ENCODE results near the gene KRTAP10-9. TPM values are rescaled to one million over a fixed set of nuclear protein-coding genes. Genes with fewer than 3 reads are reported as not detected.
"Not testable (repeated sequence)": the region's sequence is repeated elsewhere in the genome, so short reads cannot be mapped to it uniquely, and the experiment has no call there.

KRTAP10-9 gene
- total RNA-seq, 8 experiments from 2014 or later: 0.18 to 1.0 (median 0.46) TPM; not detected in 3

GRCh38 chr21:44601091-44601490 is 25.8 kb upstream of the KRTAP10-9 start:
- H3K4me3 ChIP-seq; H3K27ac ChIP-seq; H3K4me1 ChIP-seq (replicated peaks in 1 of 2); in situ Hi-C loops (cut with MboI; ENCODE audit: low pct_unique_long_range_greater_than_20kb in 2 of 9, low sequenced_read_pairs in 9 of 9, unreplicated experiment in 9 of 9): not testable (repeated sequence)
- ATAC-seq (replicated peaks in 6 of 8): peak in 1 of 8 experiments; percentile 65
- WGBS, 10 experiments: no CpG with 5 or more reads among the region's 10 CpGs

GRCh38 chr21:44601596-44602462 is 25.1 kb upstream of the KRTAP10-9 start:
- no peaks in the 10 kb centered on the region for H3K4me1 ChIP-seq (replicated peaks in 1 of 2)
- peak in 1 of 8 experiments; percentile 28 for ATAC-seq (replicated peaks in 6 of 8)
- in situ Hi-C loops (cut with MboI; ENCODE audit: low pct_unique_long_range_greater_than_20kb in 2 of 9, low sequenced_read_pairs in 9 of 9, unreplicated experiment in 9 of 9): no loop called here
- H3K4me3 ChIP-seq: no peak overlapping the region
- 17 to 100% (median 73%) methylated on average over 1 to 8 of the region's 23 CpGs; no CpG with 5 or more reads in 2 of the 10 experiments for WGBS, 10 experiments
- no peak overlapping the region for H3K27ac ChIP-seq

- peak in 1 of 8 experiments; percentile 77 for ATAC-seq (replicated peaks in 6 of 8)
- 20 to 90% (median 80%) methylated on average over 1 to 2 of the region's 21 CpGs; no CpG with 5 or more reads in 7 of the 10 experiments for WGBS, 10 experiments
Observed at GRCh38 chr21:44602463-44602850, 24.4 kb upstream of the KRTAP10-9 start.

GRCh38 chr21:44603109-44603875 is 23.6 kb upstream of the KRTAP10-9 start:
- in situ Hi-C loops (cut with MboI; ENCODE audit: low pct_unique_long_range_greater_than_20kb in 2 of 9, low sequenced_read_pairs in 9 of 9, unreplicated experiment in 9 of 9): no loop called here
- WGBS, 10 experiments: 8 to 80% (median 37%) methylated on average over 1 to 5 of the region's 17 CpGs; no CpG with 5 or more reads in 3 of the 10 experiments
- Histone ChIP-seq H3K4me1 (replicated peaks in 1 of 2) (no peaks in the 10 kb centered on the region), H3K4me3 (no peak overlapping the region), H3K27ac (no peak overlapping the region)
- no peak for ATAC-seq (replicated peaks in 6 of 8)

More at GRCh38 chr21:44602463-44602850, 24.4 kb upstream of the KRTAP10-9 start:
- Histone ChIP-seq H3K27ac (no peak overlapping the region), H3K4me3 (no peak overlapping the region), H3K4me1 (replicated peaks in 1 of 2) (no peaks in the 10 kb centered on the region)
- in situ Hi-C loops (cut with MboI; ENCODE audit: low pct_unique_long_range_greater_than_20kb in 2 of 9, low sequenced_read_pairs in 9 of 9, unreplicated experiment in 9 of 9): no loop called here

GRCh38 chr21:44603911-44604310 is 23.0 kb upstream of the KRTAP10-9 start:
- no peak for ATAC-seq (replicated peaks in 6 of 8)
- Histone ChIP-seq H3K27ac (no peak overlapping the region), H3K4me3 (no peak overlapping the region), H3K4me1 (replicated peaks in 1 of 2) (no peaks in the 10 kb centered on the region)
- WGBS, 10 experiments: 42 to 100% (median 85%) methylated on average over 1 to 8 of the region's 8 CpGs; no CpG with 5 or more reads in 2 of the 10 experiments
- in situ Hi-C loops (cut with MboI; ENCODE audit: low pct_unique_long_range_greater_than_20kb in 2 of 9, low sequenced_read_pairs in 9 of 9, unreplicated experiment in 9 of 9): no loop called here

- Histone ChIP-seq H3K4me1 (replicated peaks in 1 of 2) (no peaks in the 10 kb centered on the region), H3K27ac (no peak overlapping the region), H3K4me3 (no peak overlapping the region)
- in situ Hi-C loops (cut with MboI; ENCODE audit: low pct_unique_long_range_greater_than_20kb in 2 of 9, low sequenced_read_pairs in 9 of 9, unreplicated experiment in 9 of 9): no loop called here
- no peak for ATAC-seq (replicated peaks in 6 of 8)
- 31 to 100% (median 54%) methylated on average over 1 to 4 of the region's 4 CpGs for WGBS, 10 experiments
Observed at GRCh38 chr21:44606495-44606894, 20.4 kb upstream of the KRTAP10-9 start.

- in situ Hi-C loops (cut with MboI; ENCODE audit: low pct_unique_long_range_greater_than_20kb in 2 of 9, low sequenced_read_pairs in 9 of 9, unreplicated experiment in 9 of 9): no loop called here
- ATAC-seq (replicated peaks in 6 of 8): no peak
Observed at GRCh38 chr21:44609193-44609592, 17.7 kb upstream of the KRTAP10-9 start.

GRCh38 chr21:44610157-44610843 is 16.6 kb upstream of the KRTAP10-9 start:
- ATAC-seq (replicated peaks in 6 of 8); H3K4me1 ChIP-seq (replicated peaks in 1 of 2); H3K4me3 ChIP-seq; in situ Hi-C loops (cut with MboI; ENCODE audit: low pct_unique_long_range_greater_than_20kb in 2 of 9, low sequenced_read_pairs in 9 of 9, unreplicated experiment in 9 of 9); H3K27ac ChIP-seq: not testable (repeated sequence)
- WGBS, 10 experiments: 0 to 97% (median 61%) methylated on average over 1 to 4 of the region's 7 CpGs; no CpG with 5 or more reads in 3 of the 10 experiments

More at GRCh38 chr21:44609193-44609592, 17.7 kb upstream of the KRTAP10-9 start:
- no peak overlapping the region for H3K4me3 ChIP-seq
- no peak overlapping the region for H3K27ac ChIP-seq
- H3K4me1 ChIP-seq (replicated peaks in 1 of 2): no peaks in the 10 kb centered on the region

GRCh38 chr21:44611551-44611950 is 15.3 kb upstream of the KRTAP10-9 start:
- in situ Hi-C loops (cut with MboI; ENCODE audit: low pct_unique_long_range_greater_than_20kb in 2 of 9, low sequenced_read_pairs in 9 of 9, unreplicated experiment in 9 of 9): no loop called here
- 20 to 100% (median 79%) methylated on average over 1 to 3 of the region's 4 CpGs; no CpG with 5 or more reads in 4 of the 10 experiments for WGBS, 10 experiments
- no peaks in the 10 kb centered on the region for H3K4me1 ChIP-seq (replicated peaks in 1 of 2)
- ATAC-seq (replicated peaks in 6 of 8): no peak
- H3K27ac ChIP-seq: no peak overlapping the region
- H3K4me3 ChIP-seq: no peak overlapping the region

- 20 to 93% (median 76%) methylated on average over 1 to 6 of the region's 8 CpGs; no CpG with 5 or more reads in 6 of the 10 experiments for WGBS, 10 experiments
- in situ Hi-C loops (cut with MboI; ENCODE audit: low pct_unique_long_range_greater_than_20kb in 2 of 9, low sequenced_read_pairs in 9 of 9, unreplicated experiment in 9 of 9): no loop called here
- ATAC-seq (replicated peaks in 6 of 8): no peak
- H3K4me1 ChIP-seq (replicated peaks in 1 of 2): no peaks in the 10 kb centered on the region
- no peak within 1 kb of the TSS for H3K4me3 ChIP-seq
- no peak within 1 kb of the TSS for H3K27ac ChIP-seq
Observed at GRCh38 chr21:44612029-44612486, 14.8 kb upstream of the KRTAP10-9 start, which contains the start of gene KRTAP10-8. Gene KRTAP10-8, plus strand, starts transcription at chr21:44612079. Its CDS starts 22 bp downstream, at chr21:44612101.

- Histone ChIP-seq H3K27ac (no peak overlapping the region), H3K4me1 (replicated peaks in 1 of 2) (no peaks in the 10 kb centered on the region), H3K4me3 (no peak overlapping the region)
- in situ Hi-C loops (cut with MboI; ENCODE audit: low pct_unique_long_range_greater_than_20kb in 2 of 9, low sequenced_read_pairs in 9 of 9, unreplicated experiment in 9 of 9): no loop called here
- WGBS, 10 experiments: 30 to 90% (median 89%) methylated on average over 2 to 5 of the region's 13 CpGs; no CpG with 5 or more reads in 7 of the 10 experiments
- no peak for ATAC-seq (replicated peaks in 6 of 8)
Observed at GRCh38 chr21:44612669-44613229, 14.1 kb upstream of the KRTAP10-9 start.

GRCh38 chr21:44613386-44614155 is 13.3 kb upstream of the KRTAP10-9 start:
- in situ Hi-C loops (cut with MboI; ENCODE audit: low pct_unique_long_range_greater_than_20kb in 2 of 9, low sequenced_read_pairs in 9 of 9, unreplicated experiment in 9 of 9): no loop called here
- Histone ChIP-seq H3K4me3 (no peak overlapping the region), H3K27ac (no peak overlapping the region), H3K4me1 (replicated peaks in 1 of 2) (no peaks in the 10 kb centered on the region)
- WGBS, 10 experiments: 83 to 97% methylated on average over 2 to 11 of the region's 26 CpGs; no CpG with 5 or more reads in 8 of the 10 experiments
- no peak for ATAC-seq (replicated peaks in 6 of 8)

Data from motor neuron (in vitro differentiated cells).